Lung (tissue), 12 donors: ENCODE results near the gene DCLK1. TPM values are rescaled to one million over a fixed set of nuclear protein-coding genes. Genes with fewer than 3 reads are reported as not detected.

Experiments used
- ATAC-seq: fragments of 200-7000 bp; cut with Tn5 transposase; one replicate; pipeline ENCODE4 v1.9.1; 2020; ENCODE audit warnings: moderate number of reproducible peaks; ENCODE audit not compliant: insufficient read depth, low FRiP score
- DNase-seq, 3 donors: peaks; one replicate each; pipeline ENCODE4 v3.0.0-alpha.2; 2013 to 2017
- H3K27ac ChIP-seq, 2 donors: one replicate each; pipeline ENCODE4 v1.5.1; 2013; ENCODE audit warnings: mild to moderate bottlenecking in 2 of 2, moderate library complexity in 2 of 2, control low read depth in 1 of 2, inconsistent platforms in 1 of 2, low read depth in 1 of 2, low read length in 1 of 2
- H3K27me3 ChIP-seq, 3 donors: one replicate each; pipeline ENCODE4 v1.5.1; 2013; ENCODE audit warnings: low read length in 2 of 3; ENCODE audit not compliant: control insufficient read depth in 3 of 3, insufficient read depth in 3 of 3
- H3K36me3 ChIP-seq, 4 donors: one replicate each; pipeline ENCODE4 v1.5.1; 2013; ENCODE audit warnings: low read length in 4 of 4, mild to moderate bottlenecking in 1 of 4, moderate library complexity in 1 of 4; ENCODE audit not compliant: control insufficient read depth in 4 of 4, insufficient read depth in 4 of 4
- H3K4me1 ChIP-seq, 5 donors: one replicate each; pipeline ENCODE4 v1.5.1; 2013; ENCODE audit warnings: low read length in 5 of 5, mild to moderate bottlenecking in 2 of 5, moderate library complexity in 1 of 5; ENCODE audit not compliant: control insufficient read depth in 5 of 5, insufficient read depth in 5 of 5
- H3K4me3 ChIP-seq: one replicate; pipeline ENCODE4 v1.5.1; 2013; ENCODE audit warnings: mild to moderate bottlenecking, control low read depth, moderate library complexity
- H3K9ac ChIP-seq, 2 donors: one replicate each; pipeline ENCODE4 v1.5.1; 2013; ENCODE audit warnings: low read length in 2 of 2, control low read depth in 1 of 2; ENCODE audit not compliant: insufficient read depth in 1 of 2
- H3K9me3 ChIP-seq, 4 donors: one replicate each; pipeline ENCODE4 v1.5.1; 2013; ENCODE audit warnings: low read length in 3 of 4, mild to moderate bottlenecking in 1 of 4, moderate library complexity in 1 of 4; ENCODE audit not compliant: control insufficient read depth in 4 of 4, insufficient read depth in 3 of 4
- CTCF ChIP-seq: IDR thresholded peaks from 2 replicates; pipeline ENCODE4 v1.5.1; 2012; ENCODE audit warnings: mild to moderate bottlenecking; ENCODE audit errors: control extremely low read depth, extremely low read depth
- WGBS, 2 donors: extraction: QIAGEN DNeasy Blood & Tissue Kit; methylation state at CpG; one replicate each; pipeline ENCODE4 v1.1.7; 2013; 5-methylcytosine and 5-hydroxymethylcytosine counted together
- polyA plus RNA-seq, 2 donors: library from polyadenylated mRNA; stranded (reverse); fragments of 200-250 nt; gene quantifications; one replicate each; pipeline ENCODE4 v1.2.1, GENCODE V29; 2013
- total RNA-seq, 2 donors: library from RNA; depleted of rRNA in 1 of 2; stranded (reverse); fragments of >200 nt in 1 of 2; gene quantifications; one replicate each; pipeline ENCODE4 v1.2.1, GENCODE V29; 2014 to 2021
- donor health status: control.
- donor health status: control.
- donor health status: Bipolar disorder and iron deficiency.
- donor health status: healthy.
- donor health status: DM: yes; HTN: yes; CAD: no.

Gene DCLK1
- total and polyA plus RNA-seq, 4 donors = 1.2 to 23.5 (median 7.0) TPM

DNA sequence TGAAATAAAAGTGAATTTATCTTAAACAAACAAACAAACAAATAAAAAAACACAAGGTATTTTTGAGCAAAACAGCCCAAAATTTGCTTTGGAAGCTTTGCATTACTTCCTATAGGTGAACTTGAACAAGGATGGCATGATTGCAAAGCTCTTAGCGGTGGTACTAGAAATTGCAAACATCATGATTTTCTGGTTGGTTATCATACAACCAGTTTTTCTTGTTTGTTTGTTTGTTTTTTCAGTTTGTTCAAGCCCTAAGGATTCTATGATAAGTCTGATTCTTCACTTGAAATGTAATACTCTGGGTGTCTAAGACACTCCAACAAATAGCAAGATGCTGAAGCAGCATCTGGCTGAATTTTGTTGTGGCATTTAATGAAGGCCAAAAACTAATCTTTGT is 15.9 kb downstream of the DCLK1 start:
- Histone ChIP-seq H3K9ac (no peak overlapping the region), H3K9me3 (no peaks in the 10 kb centered on the region), H3K36me3 (no peaks in the 10 kb centered on the region), H3K27ac (no peak overlapping the region), H3K4me1 (peaks cover 0 to 3% (median 0%) of the 10 kb centered on the region in 5 donors), H3K27me3 (no peaks in the 10 kb centered on the region), H3K4me3 (no peak overlapping the region)
- ATAC-seq = no peak
- DNase-seq = no peak
- TF ChIP-seq CTCF = no peak
- WGBS, 2 donors = 97% methylated on average over 1 of the region's 1 CpG

DNA sequence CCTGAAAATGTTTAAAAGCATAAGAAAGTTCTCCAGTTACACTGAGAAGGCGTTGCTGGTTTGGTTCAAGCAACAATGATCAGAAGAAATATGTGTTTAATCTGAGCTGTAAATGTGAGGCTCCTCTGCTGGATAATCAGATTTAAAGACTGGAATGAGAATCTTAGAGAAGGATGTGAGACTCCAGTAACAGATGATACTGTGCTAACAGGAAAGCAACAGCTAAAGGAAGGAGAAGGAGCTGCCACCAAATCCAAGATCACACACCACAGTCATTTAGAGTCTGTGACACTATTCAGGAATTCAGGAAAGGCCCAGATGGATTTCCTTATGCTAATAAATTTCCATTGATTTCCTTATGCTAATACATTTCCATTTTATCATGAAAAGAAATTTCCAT is 16.9 kb downstream of the DCLK1 start:
- Histone ChIP-seq H3K27me3 (no peaks in the 10 kb centered on the region), H3K27ac (no peak overlapping the region), H3K9me3 (no peaks in the 10 kb centered on the region), H3K9ac (no peak overlapping the region), H3K4me1 (peaks cover 0 to 3% (median 0%) of the 10 kb centered on the region in 5 donors), H3K4me3 (no peak overlapping the region), H3K36me3 (no peaks in the 10 kb centered on the region)
- DNase-seq (no peak), ATAC-seq (no peak)
- 71 to 85% methylated on average over 1 of the region's 1 CpG for WGBS, 2 donors
- no peak for TF ChIP-seq CTCF

- H3K27ac ChIP-seq = no peak overlapping the region
- 72 to 73% methylated on average over 2 of the region's 2 CpGs for WGBS, 2 donors
- no peaks in the 10 kb centered on the region for H3K9me3 ChIP-seq
- no peak for DNase-seq
- H3K36me3 ChIP-seq = no peaks in the 10 kb centered on the region
- no peak overlapping the region for H3K4me3 ChIP-seq
- ATAC-seq = no peak
- H3K4me1 ChIP-seq = peaks cover 0 to 3% (median 0%) of the 10 kb centered on the region in 5 donors
- no peaks in the 10 kb centered on the region for H3K27me3 ChIP-seq
- TF ChIP-seq CTCF = no peak
- no peak overlapping the region for H3K9ac ChIP-seq
Measured at GRCh38 chr13:36108954-36109353, 22.2 kb downstream of the DCLK1 start.

DNA sequence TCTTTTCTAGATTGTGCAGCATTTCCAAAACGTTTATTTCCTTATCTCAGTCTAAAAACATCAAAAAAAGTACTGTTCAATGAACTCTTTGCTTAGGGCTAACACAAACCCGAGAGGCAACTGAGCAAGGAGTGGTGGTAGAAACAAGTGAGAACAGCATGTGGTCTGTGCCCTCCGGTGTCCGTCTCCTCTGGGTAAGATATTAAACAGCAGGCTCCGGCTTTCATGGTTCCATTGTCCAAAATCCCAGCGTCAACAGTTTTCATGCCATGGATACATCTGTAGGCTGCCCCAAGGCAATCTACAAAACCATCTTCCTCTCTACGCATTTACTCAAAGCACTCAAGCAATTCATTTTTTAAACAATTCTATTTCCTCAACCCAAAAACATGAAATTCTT is 22.8 kb downstream of the DCLK1 start:
- Histone ChIP-seq H3K9me3 (no peaks in the 10 kb centered on the region), H3K9ac (no peak overlapping the region), H3K36me3 (no peaks in the 10 kb centered on the region), H3K27ac (no peak overlapping the region), H3K27me3 (no peaks in the 10 kb centered on the region), H3K4me3 (no peak overlapping the region), H3K4me1 (no peaks in the 10 kb centered on the region)
- WGBS, 2 donors = 84 to 91% methylated on average over 7 of the region's 7 CpGs
- TF ChIP-seq CTCF = no peak
- DNase-seq (no peak), ATAC-seq (no peak)
